NOMO-1 (cell line): ENCODE measurements around the gene MEGF9.
"Not testable (repeated sequence)": the region's sequence is repeated elsewhere in the genome, so short reads cannot be mapped to it uniquely, and the experiment has no call there.

ENCODE experiments used
- DNase-seq, 2 experiments: peaks; one replicate each; lab custom pipeline; 2025; ENCODE audit not compliant: unreplicated experiment in 2 of 2; lab: John Stamatoyannopoulos, UW

MEGF9 gene

GRCh38 chr9:120663380-120663779 lies 50.9 kb downstream of the MEGF9 start:
- peak; percentile 65 to 96 for DNase-seq

GRCh38 chr9:120662513-120662912 lies 51.8 kb downstream of the MEGF9 start:
- no peak for DNase-seq

- no peak for DNase-seq
These were observed 54.6 kb downstream of the MEGF9 start for GRCh38 chr9:120659676-120660075.

DNA sequence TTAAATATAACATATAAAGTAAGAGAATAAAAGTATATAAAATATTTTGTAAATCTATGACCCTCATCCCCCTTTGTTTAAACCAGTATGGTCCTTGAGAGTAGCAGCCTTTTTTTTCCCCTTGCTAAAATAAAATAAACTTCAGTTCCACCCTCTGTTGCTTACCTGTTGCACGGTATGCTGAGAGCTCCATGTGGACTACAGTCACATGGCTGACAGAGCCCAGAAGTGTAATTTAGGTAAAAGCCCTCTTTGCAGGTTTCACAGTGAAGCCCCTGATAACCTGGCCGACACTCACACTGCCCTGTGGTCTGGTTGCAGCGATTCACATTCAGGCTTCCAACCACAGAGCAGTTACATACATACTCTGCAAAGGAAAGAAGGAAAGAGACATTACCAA lies 55.1 kb downstream of the MEGF9 start:
- DNase-seq = no peak

DNA sequence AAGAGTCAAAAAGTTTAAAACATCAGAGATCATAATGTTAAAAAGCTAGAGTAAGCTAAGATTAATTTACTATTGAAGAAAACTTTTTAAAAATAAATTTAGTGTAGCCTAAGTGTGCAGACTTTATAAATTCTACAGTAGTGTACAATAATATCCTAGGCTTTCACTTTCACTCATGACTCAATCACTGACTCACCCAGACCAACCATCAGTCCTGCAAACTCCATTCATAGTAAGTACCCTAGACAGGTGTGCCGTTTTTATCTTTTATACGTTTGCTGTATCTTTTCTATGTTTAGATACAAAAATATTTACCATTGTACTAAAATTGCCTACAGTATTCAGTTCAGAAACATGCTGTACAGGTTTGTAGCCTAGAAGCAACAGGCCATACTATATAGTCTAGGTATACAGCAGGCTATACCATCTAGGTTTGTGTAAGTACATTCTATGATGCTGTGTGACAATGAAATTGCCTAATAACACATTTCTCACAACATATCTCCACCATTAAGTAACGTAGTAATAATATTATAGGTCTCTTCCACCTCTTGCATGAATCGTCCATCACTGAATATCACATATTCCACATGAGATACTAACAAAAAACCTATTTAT lies 59.2 kb downstream of the MEGF9 start:
- peak in 1 of 2 experiments; percentile 39 for DNase-seq

GRCh38 chr9:120654272-120654671 lies 60.0 kb downstream of the MEGF9 start:
- DNase-seq = no peak

GRCh38 chr9:120653762-120654161 lies 60.5 kb downstream of the MEGF9 start:
- no peak for DNase-seq

DNA sequence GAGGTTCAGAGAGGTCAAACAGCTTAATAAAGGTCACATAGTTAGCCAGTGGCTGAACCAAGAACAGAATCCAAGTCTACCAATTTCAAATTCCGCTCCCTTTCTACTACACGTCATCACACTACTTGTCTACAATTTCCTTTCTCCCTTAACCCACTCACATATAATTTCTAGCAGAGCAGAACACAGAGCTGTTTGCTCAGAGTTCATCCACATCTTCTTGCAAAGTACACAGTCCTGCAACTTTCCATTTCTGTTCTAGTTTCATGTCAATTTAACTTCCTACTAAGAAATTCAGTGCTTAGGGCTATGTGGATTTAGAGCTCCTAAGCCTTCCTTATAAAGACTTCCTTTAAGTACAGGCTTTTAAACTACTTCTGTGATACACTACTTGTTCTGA lies 61.3 kb downstream of the MEGF9 start:
- no peak for DNase-seq

GRCh38 chr9:120650352-120650751 lies 63.9 kb downstream of the MEGF9 start:
- no peak for DNase-seq

DNA sequence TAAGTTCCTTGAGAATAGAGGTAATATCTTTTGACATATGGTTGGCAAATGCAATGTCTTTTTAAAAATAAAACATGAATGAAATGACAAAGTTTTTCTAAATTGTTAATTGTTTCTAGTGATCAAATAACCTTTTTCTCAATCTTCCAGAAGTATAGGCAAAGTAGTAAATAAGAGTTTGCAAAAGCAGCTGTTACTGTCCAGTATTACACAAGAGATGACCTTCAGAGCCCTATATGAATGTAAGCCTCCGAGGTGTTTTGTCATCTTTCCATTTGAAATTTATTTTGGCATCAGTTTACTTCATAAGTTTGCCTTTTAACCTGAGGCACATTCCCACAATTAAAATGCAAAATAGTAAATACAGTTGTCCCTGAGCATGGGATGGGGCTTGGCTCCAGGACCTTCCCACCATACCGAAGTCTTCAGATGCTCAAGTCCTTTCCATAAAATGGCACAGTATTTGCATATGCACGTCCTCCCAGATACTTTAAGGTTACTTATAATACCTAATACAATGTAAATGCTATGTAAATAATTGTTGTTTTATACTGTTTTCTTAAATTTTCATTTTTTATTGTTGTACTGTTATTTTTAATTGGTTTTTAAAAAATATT lies 65.6 kb downstream of the MEGF9 start:
- no peak for DNase-seq

DNA sequence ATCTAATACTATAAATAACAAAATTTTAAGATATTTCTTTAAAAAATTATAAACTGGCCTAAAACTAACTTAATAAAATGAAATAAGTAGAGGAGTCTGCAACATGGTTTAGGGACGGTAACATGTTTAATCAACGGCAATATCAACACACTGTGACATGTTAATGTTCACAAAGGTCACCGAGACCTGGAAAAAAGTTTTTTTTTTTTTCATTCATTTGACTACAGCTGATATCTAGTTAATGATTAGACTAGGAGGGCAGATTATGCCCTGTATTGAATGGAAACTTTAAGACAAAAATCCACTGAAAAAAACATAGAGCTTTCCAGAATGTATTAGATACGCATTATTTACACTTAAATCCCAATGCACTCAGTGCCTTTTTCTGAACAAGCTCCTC lies 67.3 kb downstream of the MEGF9 start:
- no peak for DNase-seq

- no peak for DNase-seq
These were observed 68.5 kb downstream of the MEGF9 start for GRCh38 chr9:120645760-120646159.

DNA sequence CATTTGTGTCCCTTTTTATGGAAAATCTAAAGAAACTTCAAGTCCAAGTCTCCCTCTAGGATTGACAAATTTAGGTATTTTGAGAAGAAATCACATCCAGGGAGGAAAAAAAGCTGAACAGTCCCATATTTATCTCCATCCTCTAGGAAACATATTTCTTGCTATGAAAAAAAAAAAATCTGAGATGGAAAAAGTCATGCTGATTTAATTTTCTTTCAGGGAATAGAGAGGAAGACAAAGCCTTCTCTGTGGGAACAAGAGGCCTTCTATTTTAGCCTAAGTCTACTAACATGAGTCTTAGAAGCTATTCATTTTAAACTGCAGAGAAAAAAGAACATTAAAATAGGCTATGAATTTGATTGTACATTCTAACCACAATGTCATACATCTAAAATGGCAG lies 71.2 kb downstream of the MEGF9 start:
- no peak for DNase-seq

DNA sequence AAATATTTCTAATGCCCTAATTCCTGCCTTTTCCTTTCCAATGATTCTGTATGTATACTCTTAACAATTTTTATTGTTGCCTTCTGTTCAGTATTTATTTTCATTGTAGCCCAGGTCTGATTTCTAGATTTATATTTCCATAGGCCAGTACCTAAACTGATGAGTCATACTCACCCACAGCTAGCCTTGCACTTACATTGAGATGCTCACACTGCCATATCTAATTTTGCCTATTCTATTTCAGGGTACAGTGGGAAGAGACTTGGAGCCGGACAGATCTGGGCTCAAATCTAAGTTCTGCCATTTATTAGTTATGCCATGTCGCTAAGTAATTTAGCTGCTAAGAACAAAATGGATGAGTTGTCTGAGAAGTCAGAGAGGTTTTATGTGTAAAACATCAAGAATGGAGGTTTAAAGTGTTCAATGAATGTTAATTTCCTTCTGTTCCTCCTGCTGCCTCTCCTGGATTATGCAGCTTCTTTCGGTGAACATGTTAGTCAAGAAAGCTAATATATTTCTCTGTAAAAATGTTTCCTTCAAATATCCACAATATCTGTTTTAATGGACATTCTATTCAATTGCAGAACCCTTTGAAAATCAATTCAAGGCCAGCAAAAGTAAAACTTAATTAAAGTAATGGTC lies 72.0 kb downstream of the MEGF9 start:
- no peak for DNase-seq

GRCh38 chr9:120640874-120641273 lies 73.4 kb downstream of the MEGF9 start:
- not testable (repeated sequence) for DNase-seq

DNA sequence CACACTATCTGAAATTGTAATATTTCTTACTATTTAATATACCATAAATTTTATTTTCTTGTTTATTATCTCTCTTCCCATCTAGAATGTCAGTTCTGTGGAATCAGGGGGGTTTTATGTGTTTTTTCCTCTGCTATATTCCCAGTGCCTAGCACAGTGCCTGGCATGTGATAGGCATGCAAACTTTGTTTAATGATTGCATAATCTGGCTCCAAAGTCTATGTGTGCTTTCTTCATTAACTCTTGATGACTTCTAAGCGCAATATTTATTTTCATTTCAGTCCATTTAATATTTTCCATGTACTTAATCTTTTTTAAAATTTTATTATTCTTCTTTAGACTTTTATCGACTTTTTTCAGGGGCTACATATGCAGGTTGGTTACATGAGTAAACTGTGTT lies 73.9 kb downstream of the MEGF9 start:
- no peak for DNase-seq

GRCh38 chr9:120637919-120638318 lies 76.4 kb downstream of the MEGF9 start:
- DNase-seq = no peak

- no peak for DNase-seq
These were observed 77.9 kb downstream of the MEGF9 start for GRCh38 chr9:120636194-120636957.

- no peak for DNase-seq
These were observed 79.3 kb downstream of the MEGF9 start for GRCh38 chr9:120635011-120635410.

DNA sequence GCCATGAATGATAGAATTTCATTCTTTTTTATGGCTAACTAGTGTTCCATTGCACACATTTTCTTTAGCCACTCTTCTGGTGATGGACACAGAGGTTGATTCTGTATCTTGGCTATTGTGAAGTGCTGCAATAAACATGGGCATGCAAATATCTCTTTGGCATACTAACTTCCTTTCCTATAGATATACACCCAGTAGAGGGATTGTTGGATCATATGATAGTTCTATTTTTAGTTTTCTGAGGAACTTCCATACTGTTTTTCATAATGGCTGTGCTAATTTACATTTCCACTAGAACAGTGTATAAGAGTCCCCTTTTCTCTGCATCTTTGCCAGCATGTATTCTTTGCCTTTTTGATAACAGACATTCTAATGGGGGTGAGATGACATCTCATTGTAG lies 83.9 kb downstream of the MEGF9 start:
- no peak for DNase-seq

GRCh38 chr9:120628925-120629497 lies 85.3 kb downstream of the MEGF9 start:
- DNase-seq = not testable (repeated sequence)
